HG02973 (cell line): ENCODE measurements around the gene PRKN.

Source experiments
- ATAC-seq: cut with Tn5 transposase; IDR thresholded peaks from one replicate; pipeline ENCODE4 v1.9.1; 2021; ENCODE audit warnings: moderate library complexity; ENCODE audit not compliant: unreplicated experiment

The PRKN gene

GRCh38 chr6:161586887-161587286 is 1140.7 kb downstream of the PRKN start:
- no peak for ATAC-seq

GRCh38 chr6:161584621-161585340 is 1142.8 kb downstream of the PRKN start:
- no peak for ATAC-seq

DNA sequence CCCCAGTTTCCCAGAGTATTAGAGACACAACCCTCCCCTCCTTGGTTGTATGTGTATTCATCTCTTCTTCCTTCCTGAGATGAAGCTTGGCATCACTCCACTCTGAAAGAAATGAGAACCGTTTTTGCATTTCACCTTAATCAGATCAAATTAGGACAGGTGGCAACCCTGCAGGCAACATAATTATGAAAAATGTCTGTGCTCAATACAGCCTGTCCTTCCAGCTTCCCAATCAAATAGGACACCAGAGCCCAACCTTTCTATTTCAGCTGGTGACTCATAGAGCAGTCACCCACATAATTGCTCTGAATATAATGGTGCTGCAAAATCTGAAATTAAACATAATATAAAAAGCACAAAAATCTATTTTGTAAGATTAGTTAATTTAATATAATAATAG is 1143.5 kb downstream of the PRKN start:
- ATAC-seq = no peak

DNA sequence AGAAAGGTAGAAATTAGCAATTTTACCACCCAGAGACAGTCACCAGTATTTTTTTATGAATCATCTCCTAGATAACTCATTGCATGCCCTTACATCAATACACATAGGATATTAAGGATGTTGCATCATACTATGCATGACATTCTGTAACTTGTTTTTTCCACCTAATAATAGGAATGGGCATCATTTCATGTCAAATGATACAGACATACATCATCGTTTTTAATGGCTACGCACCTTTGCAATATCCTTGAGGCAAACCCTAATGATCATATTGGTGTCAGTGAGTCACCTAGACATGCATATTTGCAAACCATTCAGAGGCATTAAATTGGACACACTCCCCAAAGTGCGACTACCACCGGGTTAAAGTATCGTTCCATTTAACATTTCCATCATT is 1144.0 kb downstream of the PRKN start:
- ATAC-seq = no peak

DNA sequence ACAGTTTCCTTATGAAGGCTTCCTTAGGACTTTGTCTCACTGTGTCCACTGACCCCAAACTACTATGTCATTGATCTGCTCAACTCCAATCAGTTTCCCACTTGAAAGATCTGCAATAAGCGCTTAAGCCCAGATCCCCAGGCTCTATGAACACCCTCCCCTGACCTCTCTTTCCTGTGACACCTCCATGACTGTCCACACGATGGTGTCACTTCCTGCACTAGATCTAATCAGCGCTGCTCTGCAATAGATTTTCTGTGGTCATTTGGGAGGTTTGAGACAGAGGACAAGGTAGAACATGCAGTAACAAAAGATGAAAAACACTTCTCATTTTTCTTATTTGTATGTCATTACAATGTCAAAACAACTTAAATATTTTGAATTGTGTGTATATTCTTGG is 1149.1 kb downstream of the PRKN start:
- ATAC-seq = no peak

DNA sequence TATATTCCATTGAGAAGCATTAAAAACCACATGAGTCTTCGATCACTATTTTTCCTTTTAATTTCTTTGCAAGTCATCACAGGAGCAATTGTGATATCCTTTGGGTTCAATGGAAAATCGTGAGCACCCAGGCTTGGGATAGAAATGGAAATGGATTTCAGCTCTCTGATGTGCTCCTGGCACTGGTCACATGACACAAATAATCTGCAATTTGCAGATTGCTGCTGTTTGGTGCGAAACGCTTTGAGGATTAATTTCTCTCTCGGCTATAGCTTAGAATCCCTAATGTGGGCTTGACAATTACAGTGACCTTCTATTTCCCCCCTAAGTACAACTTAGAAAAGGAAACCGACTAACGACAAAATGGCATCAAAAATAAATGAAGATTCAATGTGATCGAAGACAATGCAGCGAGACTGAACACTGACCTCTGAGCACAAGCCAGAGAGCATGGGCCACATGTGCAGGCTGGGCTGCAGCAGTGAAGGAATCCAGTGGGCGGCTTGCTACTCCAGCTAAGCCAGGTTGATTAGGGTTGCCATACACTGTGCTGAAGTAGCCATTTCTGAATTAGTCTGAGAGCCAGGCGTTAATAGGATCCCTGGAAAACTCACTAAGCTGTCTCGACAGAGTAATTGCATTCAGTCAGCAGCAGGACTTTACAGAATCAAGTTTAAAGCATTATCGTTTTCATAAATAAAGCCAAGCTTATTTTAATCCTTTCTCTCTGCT is 1151.9 kb downstream of the PRKN start:
- no peak for ATAC-seq

DNA sequence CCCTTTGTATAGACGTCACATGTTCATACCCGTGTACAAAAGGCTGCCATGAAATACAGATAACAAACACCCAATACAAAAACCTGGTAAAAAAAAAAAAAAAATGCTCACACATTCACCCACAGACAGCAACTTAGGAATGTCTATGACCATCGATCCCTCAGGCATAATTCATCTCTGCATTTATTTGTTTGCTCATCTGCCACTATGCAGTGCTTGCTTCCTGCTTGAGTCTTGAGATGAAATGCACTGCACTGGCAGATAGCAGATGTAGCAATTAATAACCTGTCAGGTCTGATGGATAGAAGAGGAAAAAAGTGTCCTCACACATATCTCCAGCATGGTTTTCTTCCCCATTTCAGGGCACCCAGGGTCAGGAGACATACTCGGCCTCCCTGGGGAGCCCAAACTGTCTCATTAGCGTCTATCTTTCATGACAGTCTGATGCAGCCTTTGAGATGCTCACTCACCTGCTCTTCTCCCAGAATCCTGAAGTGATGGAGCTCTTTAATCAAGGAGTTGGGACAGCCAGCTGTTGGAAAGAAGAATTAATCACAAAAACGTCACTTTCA is 1158.6 kb downstream of the PRKN start:
- no peak for ATAC-seq

GRCh38 chr6:161564952-161565351 is 1162.6 kb downstream of the PRKN start:
- ATAC-seq = no peak

GRCh38 chr6:161561908-161562307 is 1165.7 kb downstream of the PRKN start:
- no peak for ATAC-seq

GRCh38 chr6:161557333-161558107 is 1170.0 kb downstream of the PRKN start:
- ATAC-seq = no peak

DNA sequence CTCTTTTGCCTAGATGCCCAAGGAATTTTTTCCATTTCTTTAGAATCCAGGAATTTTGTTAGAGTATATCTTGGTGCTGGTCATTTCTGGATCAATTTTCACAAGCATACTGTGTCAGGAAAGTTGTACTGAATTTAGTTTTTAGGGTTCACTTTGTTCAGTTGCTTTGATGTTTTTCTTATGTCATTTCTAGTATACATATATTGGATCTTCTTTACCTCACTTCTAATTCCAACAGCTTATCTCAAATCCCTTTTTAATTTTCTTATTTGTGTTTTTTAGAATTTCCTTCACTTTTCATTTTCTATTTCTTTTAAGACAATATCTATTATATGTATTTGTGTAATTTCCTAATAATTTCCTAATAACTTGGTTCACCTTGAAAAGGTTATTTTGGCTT is 1172.7 kb downstream of the PRKN start:
- ATAC-seq = no peak

DNA sequence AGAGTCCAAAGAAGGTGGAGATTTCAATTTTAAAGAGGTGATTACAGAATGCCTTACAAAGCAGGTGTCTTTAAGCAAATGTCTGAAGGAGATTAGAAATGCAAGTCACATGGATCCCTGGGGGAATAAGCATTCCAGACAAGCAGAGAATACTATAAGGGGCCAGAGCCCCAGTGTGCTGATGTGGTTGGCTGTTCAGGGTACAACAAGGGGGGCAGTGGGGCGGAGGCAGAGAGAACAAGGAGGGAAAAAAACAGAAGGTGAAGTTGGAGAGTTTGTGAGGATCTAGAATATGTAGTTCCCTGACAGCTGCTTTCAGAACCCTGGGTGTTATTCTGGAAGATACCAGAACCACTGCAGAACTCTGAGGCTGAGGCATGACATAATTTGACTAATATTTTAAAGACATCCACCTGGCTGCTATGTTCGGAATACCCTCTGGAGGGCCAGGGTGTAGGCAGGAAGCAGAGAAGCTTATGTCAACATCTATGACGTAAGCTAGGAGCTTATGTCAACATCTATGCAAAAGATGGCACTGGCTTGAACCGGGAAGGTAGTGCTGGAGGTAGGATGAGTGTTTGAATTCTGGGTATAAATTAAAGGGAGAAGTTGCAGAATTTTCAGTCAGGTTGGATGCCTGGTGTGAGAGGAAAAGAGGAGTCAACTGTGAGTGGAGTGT is 1177.5 kb downstream of the PRKN start:
- ATAC-seq = no peak

- no peak for ATAC-seq
Observed at GRCh38 chr6:161548713-161549296, 1178.8 kb downstream of the PRKN start.

DNA sequence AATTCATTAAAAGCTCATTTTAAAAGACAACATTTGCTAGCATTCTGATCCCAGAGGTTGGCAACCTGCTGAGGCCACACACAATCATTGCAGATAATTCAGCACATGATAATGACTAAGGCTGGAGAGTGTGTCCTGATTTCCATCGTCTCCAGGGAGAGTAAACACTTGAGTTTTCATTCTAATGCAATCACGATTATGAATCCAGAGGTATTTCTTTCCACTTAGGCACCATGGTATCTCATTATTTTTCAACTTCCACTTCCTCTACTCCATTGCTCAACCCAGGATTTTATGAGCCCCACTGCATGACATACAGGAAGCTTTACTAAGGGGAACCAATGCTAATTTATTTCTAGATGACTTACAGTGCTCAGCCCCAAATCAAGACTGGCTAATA is 1179.9 kb downstream of the PRKN start:
- no peak for ATAC-seq

GRCh38 chr6:161546632-161547031 is 1180.9 kb downstream of the PRKN start:
- ATAC-seq = no peak

- no peak for ATAC-seq
Observed at GRCh38 chr6:161545741-161546140, 1181.8 kb downstream of the PRKN start.

DNA sequence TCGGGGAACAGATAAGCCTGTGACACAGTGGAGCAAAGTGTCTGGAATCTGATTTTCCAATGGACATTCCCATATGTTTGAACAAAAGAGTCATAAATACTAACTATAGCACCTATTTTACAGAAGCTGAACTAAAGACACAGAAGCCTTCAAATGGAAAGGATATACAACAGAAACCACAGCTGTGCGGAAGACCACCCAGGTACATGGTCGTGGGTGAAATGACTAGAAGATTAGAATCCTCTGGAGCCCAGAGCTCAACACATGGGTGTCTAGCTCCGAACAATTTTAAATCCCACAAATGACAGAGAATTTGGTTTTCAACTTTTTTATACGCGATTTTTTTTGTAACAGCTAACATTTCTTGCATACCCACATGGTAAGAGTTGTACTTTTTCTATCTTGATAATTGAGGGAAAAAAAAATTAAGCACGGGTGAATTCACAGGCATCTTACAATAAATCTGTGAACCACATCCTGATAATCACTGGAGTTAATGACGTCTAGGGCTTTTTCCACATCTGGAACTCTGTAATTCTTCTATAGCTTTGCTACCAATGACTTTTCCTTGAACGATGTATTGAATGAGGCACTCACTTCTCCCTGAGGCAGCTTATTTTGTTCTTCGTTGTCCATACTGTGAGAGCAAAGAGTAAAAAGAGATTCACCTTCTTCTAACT is 1182.6 kb downstream of the PRKN start:
- ATAC-seq = no peak

GRCh38 chr6:161543684-161544309 is 1183.8 kb downstream of the PRKN start:
- no peak for ATAC-seq

DNA sequence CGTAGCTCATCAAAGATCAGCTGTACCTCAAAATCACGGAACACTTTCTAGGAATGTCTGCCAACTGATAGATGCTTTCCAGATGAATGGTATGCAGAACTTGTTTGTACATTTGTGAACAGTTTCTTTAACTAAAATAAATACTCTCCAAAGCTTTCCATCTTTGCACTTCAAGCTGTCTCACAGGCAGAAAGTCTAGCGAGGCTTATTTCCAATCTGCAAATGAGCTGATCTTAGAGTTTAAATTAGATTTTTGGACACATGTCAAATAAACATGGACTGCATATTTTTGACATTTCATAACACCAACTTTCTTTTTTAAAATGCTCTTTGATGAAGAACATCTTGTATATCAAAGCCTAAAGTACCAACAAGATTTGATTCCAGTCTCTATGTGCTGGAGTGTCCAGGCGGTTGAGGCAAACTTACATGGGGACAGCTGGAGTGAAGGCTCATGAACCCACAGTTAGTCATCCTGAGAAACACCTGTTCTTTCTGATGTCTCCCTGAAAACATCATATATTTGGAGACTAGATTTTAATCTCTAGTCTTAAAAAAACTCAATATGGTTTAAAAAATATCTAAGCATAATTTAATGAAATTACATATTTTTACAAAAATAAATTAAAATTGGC is 1185.1 kb downstream of the PRKN start:
- ATAC-seq = no peak
